ENCODE measurements around the gene CFAP119. TPM values are rescaled to one million over a fixed set of nuclear protein-coding genes. Genes with fewer than 3 reads are reported as not detected.

Gene CFAP119
- total RNA-seq, 1 experiment from 2014 or later: 13.8 TPM

DNA sequence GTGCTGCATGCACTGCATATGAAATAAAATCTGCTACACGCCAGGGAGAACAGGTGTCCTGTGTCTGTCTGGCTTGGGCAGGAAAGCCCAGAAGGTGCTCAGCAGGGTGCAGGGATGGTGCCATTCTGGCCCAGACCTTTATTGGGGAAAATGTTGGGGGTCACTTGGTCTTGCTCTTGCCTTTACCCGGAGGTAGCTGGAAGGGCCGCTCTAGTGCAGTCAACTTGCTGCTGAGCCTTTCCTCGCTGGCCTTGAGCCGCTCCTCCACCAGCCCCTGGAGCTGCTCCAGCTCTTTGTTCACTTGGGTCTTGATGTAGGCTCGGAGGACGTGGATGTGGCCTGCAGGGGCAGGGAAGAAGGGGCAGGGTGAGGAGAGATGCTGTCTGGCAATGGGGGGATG lies 4.5 kb downstream of the CFAP119 start:
- H3K27ac Mint-ChIP-seq (ENCODE audit: unreplicated experiment): no peak overlapping the region
- no peaks in the 10 kb centered on the region for H3K9me3 Mint-ChIP-seq (ENCODE audit: low read depth, unreplicated experiment)
- H3K36me3 Mint-ChIP-seq (ENCODE audit: insufficient read depth, unreplicated experiment): peaks cover 56% of the 10 kb centered on the region
- H3K27me3 Mint-ChIP-seq (ENCODE audit: unreplicated experiment): no peaks in the 10 kb centered on the region
- no peak overlapping the region for H3K4me3 Mint-ChIP-seq (ENCODE audit: low read depth, unreplicated experiment)
- H3K4me1 Mint-ChIP-seq (ENCODE audit: low read depth, unreplicated experiment): peaks cover 9% of the 10 kb centered on the region
- no TSS peak for BruUV-seq (replicated peaks)
- no peak for DNase-seq
- CTCF ChIA-PET: interaction anchor here (0.6 to 0.7 kb wide), 2 partner anchors 44 to 139 kb away, joined by 4 to 5 read pairs; partner anchors contain the start of gene CTF1
- TF ChIP-seq, protein P1, sequence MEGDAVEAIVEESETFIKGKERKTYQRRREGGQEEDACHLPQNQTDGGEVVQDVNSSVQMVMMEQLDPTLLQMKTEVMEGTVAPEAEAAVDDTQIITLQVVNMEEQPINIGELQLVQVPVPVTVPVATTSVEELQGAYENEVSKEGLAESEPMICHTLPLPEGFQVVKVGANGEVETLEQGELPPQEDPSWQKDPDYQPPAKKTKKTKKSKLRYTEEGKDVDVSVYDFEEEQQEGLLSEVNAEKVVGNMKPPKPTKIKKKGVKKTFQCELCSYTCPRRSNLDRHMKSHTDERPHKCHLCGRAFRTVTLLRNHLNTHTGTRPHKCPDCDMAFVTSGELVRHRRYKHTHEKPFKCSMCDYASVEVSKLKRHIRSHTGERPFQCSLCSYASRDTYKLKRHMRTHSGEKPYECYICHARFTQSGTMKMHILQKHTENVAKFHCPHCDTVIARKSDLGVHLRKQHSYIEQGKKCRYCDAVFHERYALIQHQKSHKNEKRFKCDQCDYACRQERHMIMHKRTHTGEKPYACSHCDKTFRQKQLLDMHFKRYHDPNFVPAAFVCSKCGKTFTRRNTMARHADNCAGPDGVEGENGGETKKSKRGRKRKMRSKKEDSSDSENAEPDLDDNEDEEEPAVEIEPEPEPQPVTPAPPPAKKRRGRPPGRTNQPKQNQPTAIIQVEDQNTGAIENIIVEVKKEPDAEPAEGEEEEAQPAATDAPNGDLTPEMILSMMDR (IDR thresholded peaks at IDR 0.05; ENCODE audit: unreplicated experiment): no peak
- intact Hi-C loops (cut with micrococcal nuclease; ENCODE audit: unreplicated experiment): no loop called here

DNA sequence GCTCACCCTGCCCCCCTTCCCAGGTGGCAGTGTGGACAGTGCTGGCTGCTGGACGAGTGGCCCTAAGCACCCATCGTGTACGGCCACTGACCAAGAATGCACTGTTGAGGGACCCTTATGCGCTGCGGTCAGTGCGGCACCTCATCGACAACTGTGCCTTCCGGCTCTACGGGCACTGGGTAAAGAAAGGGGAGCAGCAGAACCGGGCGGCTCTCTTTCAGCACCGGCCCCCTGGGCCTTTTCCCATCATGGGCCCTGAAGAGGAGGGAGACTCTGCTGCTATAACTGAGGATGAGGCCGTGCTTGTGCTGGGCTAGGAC lies 5.1 kb downstream of the CFAP119 start:
- Mint-ChIP-seq H3K27ac (ENCODE audit: unreplicated experiment) (no peak overlapping the region), H3K36me3 (ENCODE audit: insufficient read depth, unreplicated experiment) (peaks cover 51% of the 10 kb centered on the region), H3K9me3 (ENCODE audit: low read depth, unreplicated experiment) (no peaks in the 10 kb centered on the region), H3K4me3 (ENCODE audit: low read depth, unreplicated experiment) (no peak overlapping the region), H3K4me1 (ENCODE audit: low read depth, unreplicated experiment) (peaks cover 9% of the 10 kb centered on the region), H3K27me3 (ENCODE audit: unreplicated experiment) (no peaks in the 10 kb centered on the region)
- no peak for DNase-seq
- CTCF ChIA-PET: no interaction called here
- BruUV-seq (replicated peaks): no TSS peak
- TF ChIP-seq, protein P1 (IDR thresholded peaks at IDR 0.05; ENCODE audit: unreplicated experiment): no peak
- intact Hi-C loops (cut with micrococcal nuclease; ENCODE audit: unreplicated experiment): no loop called here

DNA sequence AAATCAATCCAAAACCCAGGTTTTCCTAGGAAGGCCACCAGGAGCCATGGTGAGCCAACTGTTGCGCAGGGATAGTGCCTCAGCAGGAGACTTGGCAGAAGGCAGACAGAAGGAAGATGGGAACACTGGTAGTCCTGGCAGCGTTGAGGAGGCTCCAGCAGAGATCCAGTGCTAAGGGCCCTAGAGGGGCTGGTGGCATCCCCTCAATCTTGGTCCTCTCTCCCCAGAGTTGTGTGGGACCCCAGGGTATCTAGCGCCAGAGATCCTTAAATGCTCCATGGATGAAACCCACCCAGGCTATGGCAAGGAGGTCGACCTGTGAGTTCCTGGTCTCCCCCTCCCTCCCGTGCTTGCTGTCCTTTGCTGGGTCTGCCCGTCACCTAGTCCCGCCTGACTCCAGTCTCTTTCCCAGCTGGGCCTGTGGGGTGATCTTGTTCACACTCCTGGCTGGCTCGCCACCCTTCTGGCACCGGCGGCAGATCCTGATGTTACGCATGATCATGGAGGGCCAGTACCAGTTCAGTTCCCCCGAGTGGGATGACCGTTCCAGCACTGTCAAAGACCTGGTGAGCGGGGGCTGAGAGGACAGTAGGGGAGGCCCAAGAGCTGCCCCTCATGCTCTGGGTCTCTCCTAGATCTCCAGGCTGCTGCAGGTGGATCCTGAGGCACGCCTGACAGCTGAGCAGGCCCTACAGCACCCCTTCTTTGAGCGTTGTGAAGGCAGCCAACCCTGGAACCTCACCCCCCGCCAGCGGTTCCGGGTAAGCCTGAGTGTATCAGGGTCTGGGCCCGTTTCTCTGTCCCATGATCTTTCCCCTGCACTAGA lies 5.7 kb downstream of the CFAP119 start:
- intact Hi-C loops (cut with micrococcal nuclease; ENCODE audit: unreplicated experiment): no loop called here
- H3K27me3 Mint-ChIP-seq (ENCODE audit: unreplicated experiment): no peaks in the 10 kb centered on the region
- CTCF ChIA-PET: no interaction called here
- no peak overlapping the region for H3K27ac Mint-ChIP-seq (ENCODE audit: unreplicated experiment)
- TF ChIP-seq, protein P1 (IDR thresholded peaks at IDR 0.05; ENCODE audit: unreplicated experiment): no peak
- no peak for DNase-seq
- peaks cover 45% of the 10 kb centered on the region for H3K36me3 Mint-ChIP-seq (ENCODE audit: insufficient read depth, unreplicated experiment)
- no peak overlapping the region for H3K4me3 Mint-ChIP-seq (ENCODE audit: low read depth, unreplicated experiment)
- H3K4me1 Mint-ChIP-seq (ENCODE audit: low read depth, unreplicated experiment): peaks cover 8% of the 10 kb centered on the region
- no peaks in the 10 kb centered on the region for H3K9me3 Mint-ChIP-seq (ENCODE audit: low read depth, unreplicated experiment)
- BruUV-seq (replicated peaks): no TSS peak

DNA sequence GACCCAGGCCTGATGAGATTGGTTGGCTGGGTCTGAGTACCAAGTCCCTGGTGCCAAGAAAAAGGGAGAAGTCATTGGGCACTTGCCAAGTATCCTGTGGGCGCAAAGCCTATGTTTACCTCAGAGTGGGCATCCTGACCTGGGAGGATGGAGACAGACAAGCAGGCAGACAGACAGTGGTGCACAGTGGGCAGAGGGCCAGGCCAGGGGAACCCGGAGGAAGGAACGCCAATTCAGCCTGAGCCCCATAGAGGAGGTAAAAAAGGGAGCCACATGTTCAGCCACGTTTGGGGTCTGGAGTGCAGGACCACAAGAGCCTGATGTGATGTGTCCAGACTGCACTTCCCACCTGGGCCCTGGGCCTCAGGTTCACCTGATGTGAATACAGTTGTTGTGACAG lies 8.3 kb downstream of the CFAP119 start:
- H3K36me3 Mint-ChIP-seq (ENCODE audit: insufficient read depth, unreplicated experiment): peaks cover 49% of the 10 kb centered on the region
- peaks cover 10% of the 10 kb centered on the region for H3K4me1 Mint-ChIP-seq (ENCODE audit: low read depth, unreplicated experiment)
- H3K9me3 Mint-ChIP-seq (ENCODE audit: low read depth, unreplicated experiment): no peaks in the 10 kb centered on the region

More for the DNA sequence above, 8.3 kb downstream of the CFAP119 start:
- BruUV-seq (replicated peaks): no TSS peak
- no peaks in the 10 kb centered on the region for H3K27me3 Mint-ChIP-seq (ENCODE audit: unreplicated experiment)
- H3K27ac Mint-ChIP-seq (ENCODE audit: unreplicated experiment): no peak overlapping the region
- H3K4me3 Mint-ChIP-seq (ENCODE audit: low read depth, unreplicated experiment): no peak overlapping the region
- intact Hi-C loops (cut with micrococcal nuclease; ENCODE audit: unreplicated experiment): no loop called here
- DNase-seq: no peak
- TF ChIP-seq, protein P1 (IDR thresholded peaks at IDR 0.05; ENCODE audit: unreplicated experiment): no peak
- CTCF ChIA-PET: no interaction called here
